Fibroblast of lung (primary cell): ENCODE results near the gene CD101. TPM values are rescaled to one million over a fixed set of nuclear protein-coding genes. Genes with fewer than 3 reads are reported as not detected.
A peak's percentile ranks its signal among the peaks of the same experiment; 100 is the strongest.
"Not testable (repeated sequence)": the region's sequence is repeated elsewhere in the genome, so short reads cannot be mapped to it uniquely, and the experiment has no call there.

Experiments used
- DNase-seq, 2 donors: peaks; one replicate each; pipeline versions ENCODE4 v3.0.0 to v3.0.0-alpha.2; 2010; ENCODE audit warnings: low read depth in 2 of 2
- H2AFZ ChIP-seq: 2 replicates; pipeline ENCODE4 v1.5.1; 2012; ENCODE audit warnings: low read length, control low read depth, inconsistent platforms
- H3K27ac ChIP-seq: 2 replicates; pipeline ENCODE4 v1.5.1; 2011; ENCODE audit warnings: low read length, control low read depth; ENCODE audit not compliant: insufficient read depth
- H3K27me3 ChIP-seq: 2 replicates; pipeline ENCODE4 v1.5.1; 2011; ENCODE audit warnings: mild to moderate bottlenecking, low read length; ENCODE audit not compliant: control insufficient read depth, insufficient read depth
- H3K36me3 ChIP-seq: 2 replicates; pipeline ENCODE4 v1.5.1; 2011; ENCODE audit warnings: low read length; ENCODE audit not compliant: control insufficient read depth, insufficient read depth
- H3K4me1 ChIP-seq: 2 replicates; pipeline ENCODE4 v1.5.1; 2011; ENCODE audit warnings: low read length; ENCODE audit not compliant: control insufficient read depth, insufficient read depth; ENCODE audit errors: extremely low read depth
- H3K4me2 ChIP-seq: 2 replicates; pipeline ENCODE4 v1.5.1; 2011; ENCODE audit warnings: low read length, control low read depth; ENCODE audit not compliant: insufficient read depth; ENCODE audit errors: extremely low read depth
- H3K4me3 ChIP-seq, 4 experiments: fragments of 200-600 bp in 1 of 4; sonication (generic) in 1 of 4; replicated peaks in 1 of 4; 2 replicates each; pipeline ENCODE4 v1.5.1; 2011 to 2016; ENCODE audit warnings: low read length in 4 of 4, low read depth in 3 of 4, mild to moderate bottlenecking in 3 of 4, control low read depth in 2 of 4, inconsistent platforms in 1 of 4, mixed read lengths in 1 of 4; ENCODE audit not compliant: insufficient read depth in 1 of 4; ENCODE audit errors: control extremely low read depth in 1 of 4
- H3K79me2 ChIP-seq: 2 replicates; pipeline ENCODE4 v1.5.1; 2012; ENCODE audit warnings: mild to moderate bottlenecking, low read length, inconsistent platforms; ENCODE audit not compliant: control insufficient read depth, insufficient read depth
- H3K9ac ChIP-seq: 2 replicates; pipeline ENCODE4 v1.5.1; 2011; ENCODE audit warnings: mild to moderate bottlenecking, low read length, control low read depth; ENCODE audit not compliant: insufficient read depth
- H3K9me3 ChIP-seq: 2 replicates; pipeline ENCODE4 v1.5.1; 2012; ENCODE audit warnings: low read depth, low read length; ENCODE audit not compliant: control insufficient read depth, insufficient read depth
- H4K20me1 ChIP-seq: 2 replicates; pipeline ENCODE4 v1.5.1; 2011; ENCODE audit warnings: low read length; ENCODE audit not compliant: control insufficient read depth, insufficient read depth; ENCODE audit errors: extremely low read depth
- EZH2 ChIP-seq: IDR thresholded peaks from 2 replicates; pipeline ENCODE4 v1.5.1; 2012; ENCODE audit warnings: low read length, control low read depth, mild to moderate bottlenecking; ENCODE audit errors: missing control alignments
- polyA plus RNA-seq, 2 donors: library from polyadenylated mRNA; depleted of rRNA in 1 of 2; stranded (reverse) in 1 of 2; unstranded in 1 of 2; fragments of >200 nt; gene quantifications; 2 replicates each; pipeline ENCODE4 v1.2.1, GENCODE V29; 2011 to 2012; ENCODE audit warnings: missing spikeins in 1 of 2
- total RNA-seq: library from RNA; depleted of rRNA; stranded (reverse); fragments of >200 nt; gene quantifications from 2 replicates; pipeline ENCODE4 v1.2.1, GENCODE V29; 2014
- TF ChIP-seq, protein P1 (sequence below), 2 donors: IDR thresholded peaks in 1 of 2; conservative IDR thresholded peaks in 1 of 2; 1 replicate in 1 of 2; 2 replicates in 1 of 2; pipeline ENCODE4 v1.5.1; 2011 to 2012; ENCODE audit warnings: low read length in 2 of 2, control low read depth in 1 of 2, inconsistent platforms in 1 of 2, low read depth in 1 of 2, mild to moderate bottlenecking in 1 of 2

Gene CD101
- total and polyA plus RNA-seq, 2 donors (not counting 1 experiment from before 2014, with no cell fraction given): not detected

DNA sequence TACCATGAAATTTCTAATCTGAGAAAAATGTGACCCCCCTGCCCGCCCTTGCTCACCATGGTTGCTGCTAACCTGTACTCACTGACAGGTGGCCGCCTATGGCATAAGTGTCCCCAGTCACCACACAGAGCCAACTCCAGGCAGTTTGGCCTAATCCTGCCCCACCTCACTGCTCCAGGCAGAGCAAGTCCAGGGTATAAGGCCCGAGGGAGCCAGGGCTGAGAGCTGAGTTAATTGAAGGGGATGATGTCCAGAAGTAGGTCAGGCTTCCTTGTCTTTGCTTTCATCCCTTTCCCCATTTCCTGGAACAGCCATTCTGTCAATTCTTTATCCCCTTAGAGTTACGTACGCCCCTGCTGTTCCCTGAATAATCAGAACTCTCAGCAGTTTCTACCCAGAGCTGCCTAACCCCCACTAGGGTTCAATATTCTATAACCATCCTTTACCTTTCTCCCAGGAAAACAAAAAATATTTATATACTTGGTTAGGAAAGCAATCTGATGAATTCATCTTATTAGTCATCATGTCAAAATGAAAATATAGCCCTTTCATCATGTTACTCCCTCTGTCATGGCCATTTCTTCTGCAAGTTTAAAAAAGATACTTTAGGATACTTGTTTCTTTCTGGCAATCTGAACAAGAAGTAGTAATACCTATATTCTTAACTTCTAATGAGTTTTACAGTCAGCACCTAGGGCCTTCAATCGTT, 29.4 kb upstream of the CD101 start:
- no peak for TF ChIP-seq EZH2
- TF ChIP-seq, protein P1, sequence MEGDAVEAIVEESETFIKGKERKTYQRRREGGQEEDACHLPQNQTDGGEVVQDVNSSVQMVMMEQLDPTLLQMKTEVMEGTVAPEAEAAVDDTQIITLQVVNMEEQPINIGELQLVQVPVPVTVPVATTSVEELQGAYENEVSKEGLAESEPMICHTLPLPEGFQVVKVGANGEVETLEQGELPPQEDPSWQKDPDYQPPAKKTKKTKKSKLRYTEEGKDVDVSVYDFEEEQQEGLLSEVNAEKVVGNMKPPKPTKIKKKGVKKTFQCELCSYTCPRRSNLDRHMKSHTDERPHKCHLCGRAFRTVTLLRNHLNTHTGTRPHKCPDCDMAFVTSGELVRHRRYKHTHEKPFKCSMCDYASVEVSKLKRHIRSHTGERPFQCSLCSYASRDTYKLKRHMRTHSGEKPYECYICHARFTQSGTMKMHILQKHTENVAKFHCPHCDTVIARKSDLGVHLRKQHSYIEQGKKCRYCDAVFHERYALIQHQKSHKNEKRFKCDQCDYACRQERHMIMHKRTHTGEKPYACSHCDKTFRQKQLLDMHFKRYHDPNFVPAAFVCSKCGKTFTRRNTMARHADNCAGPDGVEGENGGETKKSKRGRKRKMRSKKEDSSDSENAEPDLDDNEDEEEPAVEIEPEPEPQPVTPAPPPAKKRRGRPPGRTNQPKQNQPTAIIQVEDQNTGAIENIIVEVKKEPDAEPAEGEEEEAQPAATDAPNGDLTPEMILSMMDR (conservative IDR thresholded peaks at IDR 0.05 in 1 of 2, IDR thresholded peaks at IDR 0.05 in 1 of 2; ENCODE audit: low read depth in 1 of 2, low read length in 2 of 2): no peak
- Histone ChIP-seq H3K4me1 (no peaks in the 10 kb centered on the region), H3K27ac (no peak overlapping the region), H3K9ac (no peak overlapping the region), H3K4me2 (no peak overlapping the region), H4K20me1 (no peaks in the 10 kb centered on the region), H3K4me3 (no peak overlapping the region), H3K27me3 (no peaks in the 10 kb centered on the region), H3K9me3 (no peaks in the 10 kb centered on the region), H3K79me2 (no peaks in the 10 kb centered on the region), H3K36me3 (no peaks in the 10 kb centered on the region), H2AFZ (no peak overlapping the region)
- peak in 1 of 2 donors; percentile 25 for DNase-seq

DNA sequence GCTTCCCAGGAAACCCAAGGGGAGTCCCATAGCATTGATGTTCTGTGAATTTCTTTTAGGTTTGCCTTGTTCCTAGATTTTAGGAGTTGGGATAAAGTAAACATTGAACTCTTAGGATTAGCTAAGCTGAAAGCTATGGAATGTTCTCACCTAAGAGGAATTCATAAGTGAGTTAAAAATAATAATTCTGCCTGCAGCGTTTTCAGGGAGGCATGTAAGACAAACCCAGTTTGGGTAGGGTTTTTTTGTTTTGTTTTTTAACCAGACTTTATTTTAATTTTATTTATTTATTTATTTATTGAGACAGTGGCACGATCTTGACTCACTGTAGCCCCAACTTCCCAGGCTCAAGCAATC, 28.9 kb upstream of the CD101 start:
- peak in 1 of 2 donors; percentile 58 for DNase-seq
- Histone ChIP-seq H3K36me3 (no peaks in the 10 kb centered on the region), H4K20me1 (no peaks in the 10 kb centered on the region), H3K27ac (no peak overlapping the region), H2AFZ (no peak overlapping the region), H3K79me2 (no peaks in the 10 kb centered on the region), H3K9ac (no peak overlapping the region), H3K27me3 (no peaks in the 10 kb centered on the region), H3K9me3 (no peaks in the 10 kb centered on the region), H3K4me1 (no peaks in the 10 kb centered on the region), H3K4me2 (no peak overlapping the region), H3K4me3 (no peak overlapping the region)
- TF ChIP-seq, protein P1 (conservative IDR thresholded peaks at IDR 0.05 in 1 of 2, IDR thresholded peaks at IDR 0.05 in 1 of 2; ENCODE audit: low read depth in 1 of 2, low read length in 2 of 2): no peak

DNA sequence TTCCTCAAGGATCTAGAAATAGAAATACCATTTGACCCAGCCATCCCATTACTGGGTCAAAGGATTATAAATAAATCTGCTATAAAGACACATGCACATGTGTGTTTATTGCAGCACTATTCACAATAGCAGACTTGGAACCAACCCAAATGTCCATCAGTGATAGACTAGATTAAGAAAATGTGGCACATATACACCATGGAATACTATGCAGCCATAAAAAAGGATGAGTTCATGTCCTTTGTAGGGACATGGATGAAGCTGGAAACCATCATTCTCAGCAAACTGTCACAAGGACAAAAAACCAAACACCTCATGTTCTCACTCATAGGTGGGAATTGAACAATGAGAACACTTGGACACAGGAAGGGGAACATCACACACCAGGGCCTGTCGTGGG, 21.3 kb upstream of the CD101 start:
- H3K27ac ChIP-seq, H3K4me3 ChIP-seq, DNase-seq, H3K4me1 ChIP-seq, H3K79me2 ChIP-seq, H3K27me3 ChIP-seq, H4K20me1 ChIP-seq, H3K4me2 ChIP-seq, H3K9me3 ChIP-seq, H3K9ac ChIP-seq, H2AFZ ChIP-seq, H3K36me3 ChIP-seq: not testable (repeated sequence)
